Lung (tissue), 12 donors: ENCODE results near the gene OMD. TPM values are rescaled to one million over a fixed set of nuclear protein-coding genes. Genes with fewer than 3 reads are reported as not detected.

ENCODE experiments used
- ATAC-seq: fragments of 200-7000 bp; cut with Tn5 transposase; one replicate; pipeline ENCODE4 v1.9.1; 2020; ENCODE audit warnings: moderate number of reproducible peaks; ENCODE audit not compliant: insufficient read depth, low FRiP score
- DNase-seq, 3 donors: peaks; one replicate each; pipeline ENCODE4 v3.0.0-alpha.2; 2013 to 2017
- H3K27ac ChIP-seq, 2 donors: one replicate each; pipeline ENCODE4 v1.5.1; 2013; ENCODE audit warnings: mild to moderate bottlenecking in 2 of 2, moderate library complexity in 2 of 2, control low read depth in 1 of 2, inconsistent platforms in 1 of 2, low read depth in 1 of 2, low read length in 1 of 2
- H3K27me3 ChIP-seq, 3 donors: one replicate each; pipeline ENCODE4 v1.5.1; 2013; ENCODE audit warnings: low read length in 2 of 3; ENCODE audit not compliant: control insufficient read depth in 3 of 3, insufficient read depth in 3 of 3
- H3K36me3 ChIP-seq, 4 donors: one replicate each; pipeline ENCODE4 v1.5.1; 2013; ENCODE audit warnings: low read length in 4 of 4, mild to moderate bottlenecking in 1 of 4, moderate library complexity in 1 of 4; ENCODE audit not compliant: control insufficient read depth in 4 of 4, insufficient read depth in 4 of 4
- H3K4me1 ChIP-seq, 5 donors: one replicate each; pipeline ENCODE4 v1.5.1; 2013; ENCODE audit warnings: low read length in 5 of 5, mild to moderate bottlenecking in 2 of 5, moderate library complexity in 1 of 5; ENCODE audit not compliant: control insufficient read depth in 5 of 5, insufficient read depth in 5 of 5
- H3K4me3 ChIP-seq: one replicate; pipeline ENCODE4 v1.5.1; 2013; ENCODE audit warnings: mild to moderate bottlenecking, control low read depth, moderate library complexity
- H3K9ac ChIP-seq, 2 donors: one replicate each; pipeline ENCODE4 v1.5.1; 2013; ENCODE audit warnings: low read length in 2 of 2, control low read depth in 1 of 2; ENCODE audit not compliant: insufficient read depth in 1 of 2
- H3K9me3 ChIP-seq, 4 donors: one replicate each; pipeline ENCODE4 v1.5.1; 2013; ENCODE audit warnings: low read length in 3 of 4, mild to moderate bottlenecking in 1 of 4, moderate library complexity in 1 of 4; ENCODE audit not compliant: control insufficient read depth in 4 of 4, insufficient read depth in 3 of 4
- WGBS, 2 donors: extraction: QIAGEN DNeasy Blood & Tissue Kit; methylation state at CpG; one replicate each; pipeline ENCODE4 v1.1.7; 2013; 5-methylcytosine and 5-hydroxymethylcytosine counted together
- polyA plus RNA-seq, 2 donors: library from polyadenylated mRNA; stranded (reverse); fragments of 200-250 nt; gene quantifications; one replicate each; pipeline ENCODE4 v1.2.1, GENCODE V29; 2013
- total RNA-seq, 2 donors: library from RNA; depleted of rRNA in 1 of 2; stranded (reverse); fragments of >200 nt in 1 of 2; gene quantifications; one replicate each; pipeline ENCODE4 v1.2.1, GENCODE V29; 2014 to 2021
- TF ChIP-seq, protein P1 (sequence below): IDR thresholded peaks from 2 replicates; pipeline ENCODE4 v1.5.1; 2012; ENCODE audit warnings: mild to moderate bottlenecking; ENCODE audit errors: control extremely low read depth, extremely low read depth
- donor health status: control.
- donor health status: control.
- donor health status: Bipolar disorder and iron deficiency.
- donor health status: healthy.
- donor health status: DM: yes; HTN: yes; CAD: no.

The OMD gene
- total and polyA plus RNA-seq, 4 donors = 0.30 to 5.6 (median 1.6) TPM

DNA sequence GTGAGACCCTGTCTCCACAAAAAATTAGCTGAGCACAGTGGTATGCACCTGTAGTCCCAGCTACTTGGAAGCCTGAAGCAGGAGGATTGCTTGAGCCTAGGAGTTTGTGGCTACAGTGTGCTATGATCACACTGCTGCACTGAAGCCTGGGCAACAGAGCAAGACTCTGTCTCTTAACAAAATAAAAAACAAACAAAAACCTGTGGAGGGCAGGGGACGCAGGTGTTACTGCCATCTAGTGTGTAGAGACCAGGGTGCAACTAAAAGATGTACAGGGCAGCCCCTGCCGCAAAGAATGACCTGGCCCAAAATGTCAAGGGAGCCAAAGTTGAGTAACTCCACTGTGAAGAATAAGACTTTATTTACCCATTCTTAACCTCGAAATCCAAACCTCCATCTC lies 30.9 kb upstream of the OMD start:
- no peaks in the 10 kb centered on the region for H3K36me3 ChIP-seq
- H3K9me3 ChIP-seq = no peaks in the 10 kb centered on the region
- 85 to 94% methylated on average over 3 of the region's 3 CpGs for WGBS, 2 donors
- H3K27ac ChIP-seq = no peak overlapping the region
- H3K9ac ChIP-seq = no peak overlapping the region
- no peak overlapping the region for H3K4me3 ChIP-seq
- DNase-seq = no peak
- no peaks in the 10 kb centered on the region for H3K4me1 ChIP-seq
- no peak for ATAC-seq
- no peaks in the 10 kb centered on the region for H3K27me3 ChIP-seq
- TF ChIP-seq, protein P1, sequence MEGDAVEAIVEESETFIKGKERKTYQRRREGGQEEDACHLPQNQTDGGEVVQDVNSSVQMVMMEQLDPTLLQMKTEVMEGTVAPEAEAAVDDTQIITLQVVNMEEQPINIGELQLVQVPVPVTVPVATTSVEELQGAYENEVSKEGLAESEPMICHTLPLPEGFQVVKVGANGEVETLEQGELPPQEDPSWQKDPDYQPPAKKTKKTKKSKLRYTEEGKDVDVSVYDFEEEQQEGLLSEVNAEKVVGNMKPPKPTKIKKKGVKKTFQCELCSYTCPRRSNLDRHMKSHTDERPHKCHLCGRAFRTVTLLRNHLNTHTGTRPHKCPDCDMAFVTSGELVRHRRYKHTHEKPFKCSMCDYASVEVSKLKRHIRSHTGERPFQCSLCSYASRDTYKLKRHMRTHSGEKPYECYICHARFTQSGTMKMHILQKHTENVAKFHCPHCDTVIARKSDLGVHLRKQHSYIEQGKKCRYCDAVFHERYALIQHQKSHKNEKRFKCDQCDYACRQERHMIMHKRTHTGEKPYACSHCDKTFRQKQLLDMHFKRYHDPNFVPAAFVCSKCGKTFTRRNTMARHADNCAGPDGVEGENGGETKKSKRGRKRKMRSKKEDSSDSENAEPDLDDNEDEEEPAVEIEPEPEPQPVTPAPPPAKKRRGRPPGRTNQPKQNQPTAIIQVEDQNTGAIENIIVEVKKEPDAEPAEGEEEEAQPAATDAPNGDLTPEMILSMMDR = no peak

GRCh38 chr9:92446536-92446935 lies 22.3 kb upstream of the OMD start:
- Histone ChIP-seq H3K27ac (no peak overlapping the region), H3K36me3 (no peaks in the 10 kb centered on the region), H3K4me1 (no peaks in the 10 kb centered on the region), H3K27me3 (no peaks in the 10 kb centered on the region), H3K4me3 (no peak overlapping the region), H3K9ac (no peak overlapping the region), H3K9me3 (no peaks in the 10 kb centered on the region)
- DNase-seq = no peak
- TF ChIP-seq, protein P1 = no peak
- ATAC-seq = no peak

- WGBS, 2 donors = 87 to 97% methylated on average over 4 of the region's 4 CpGs
- Histone ChIP-seq H3K9me3 (no peaks in the 10 kb centered on the region), H3K27me3 (no peaks in the 10 kb centered on the region), H3K27ac (no peak overlapping the region), H3K9ac (no peak overlapping the region), H3K4me3 (no peak overlapping the region), H3K36me3 (no peaks in the 10 kb centered on the region), H3K4me1 (no peaks in the 10 kb centered on the region)
- TF ChIP-seq, protein P1 = no peak
- ATAC-seq = no peak
- no peak for DNase-seq
Measured at GRCh38 chr9:92444841-92445240, 20.6 kb upstream of the OMD start.

DNA sequence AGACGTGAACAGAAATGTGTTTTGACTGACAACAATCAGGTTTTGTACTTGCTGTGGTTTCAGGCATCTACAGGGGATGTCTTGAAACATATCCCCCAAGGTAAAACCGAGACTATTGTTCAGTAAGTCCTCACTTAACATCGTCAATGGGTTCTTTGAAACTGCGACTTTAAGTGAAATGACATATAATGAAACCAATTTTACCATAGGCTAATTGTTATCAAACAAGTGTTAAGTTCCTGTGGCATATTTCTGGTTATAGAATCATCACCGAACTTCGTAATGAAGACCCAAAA lies 16.4 kb upstream of the OMD start:
- Histone ChIP-seq H3K9ac (no peak overlapping the region), H3K4me3 (no peak overlapping the region), H3K9me3 (no peaks in the 10 kb centered on the region), H3K4me1 (no peaks in the 10 kb centered on the region), H3K36me3 (no peaks in the 10 kb centered on the region), H3K27me3 (no peaks in the 10 kb centered on the region), H3K27ac (no peak overlapping the region)
- TF ChIP-seq, protein P1 = no peak
- DNase-seq (no peak), ATAC-seq (no peak)
- 89% methylated on average over 6 of the region's 6 CpGs for WGBS, 2 donors
